Keratinocyte (primary cell): ENCODE data around the gene RNF182.

Experiments
- CTCF ChIP-seq, 3 experiments: IDR thresholded peaks in 1 of 3; conservative IDR thresholded peaks in 1 of 3; optimal IDR thresholded peaks in 1 of 3; 2 replicates in 2 of 3; 3 replicates in 1 of 3; pipeline versions ENCODE3 to v1.5.1; 2011; ENCODE audit warnings: low read length in 3 of 3, mild to moderate bottlenecking in 3 of 3, moderate library complexity in 2 of 3, control low read depth in 1 of 3, inconsistent platforms in 1 of 3; ENCODE audit not compliant: insufficient read depth in 2 of 3; ENCODE audit errors: extremely low read depth in 1 of 3
- EZH2 ChIP-seq: IDR thresholded peaks from one replicate; pipeline ENCODE4 v1.6.1; 2012; ENCODE audit warnings: inconsistent platforms, mild to moderate bottlenecking, low read length, moderate library complexity

GRCh38 chr6:13915561-13916229 is 9.1 kb upstream of the RNF182 start:
- TF ChIP-seq CTCF (optimal IDR thresholded peaks at IDR 0.05 in 1 of 3, IDR thresholded peaks at IDR 0.05 in 1 of 3, conservative IDR thresholded peaks at IDR 0.05 in 1 of 3; ENCODE audit: extremely low read depth in 1 of 3, insufficient read depth in 2 of 3, low read length in 3 of 3) = no peak
- TF ChIP-seq EZH2 = no peak
